HG02870 (cell line): ENCODE data around the gene ZP1.
A peak's percentile ranks its signal among the peaks of the same experiment; 100 is the strongest.
"Not testable (repeated sequence)": the region's sequence is repeated elsewhere in the genome, so short reads cannot be mapped to it uniquely, and the experiment has no call there.

Experiments
- ATAC-seq: cut with Tn5 transposase; IDR thresholded peaks from one replicate; pipeline ENCODE4 v1.9.1; 2021; ENCODE audit warnings: mild to moderate bottlenecking, moderate library complexity; ENCODE audit not compliant: unreplicated experiment

ZP1 gene

GRCh38 chr11:60905551-60906113 lies 38.3 kb downstream of the ZP1 start:
- ATAC-seq, result no peak

GRCh38 chr11:60906132-60906972 lies 39.0 kb downstream of the ZP1 start, which contains the start of gene PRPF19:
TSS of gene PRPF19 (minus strand) at chr11:60906585. CDS start at chr11:60906382, 203 bp downstream.
- ATAC-seq, result peak; percentile 79

GRCh38 chr11:60908803-60909202 lies 41.5 kb downstream of the ZP1 start:
- ATAC-seq, result no peak

- not testable (repeated sequence) for ATAC-seq
Observed at GRCh38 chr11:60909680-60910280, 42.4 kb downstream of the ZP1 start.

- peak; percentile 32 for ATAC-seq
Observed at GRCh38 chr11:60910281-60910687, 42.9 kb downstream of the ZP1 start.

GRCh38 chr11:60910711-60911380 lies 43.5 kb downstream of the ZP1 start:
- no peak for ATAC-seq

GRCh38 chr11:60912223-60912850 lies 45.0 kb downstream of the ZP1 start:
- ATAC-seq, result no peak

- no peak for ATAC-seq
Observed at GRCh38 chr11:60912851-60913528, 45.6 kb downstream of the ZP1 start.

- ATAC-seq, result peak; percentile 41
Observed at GRCh38 chr11:60913793-60914632, 46.7 kb downstream of the ZP1 start, which contains the start of gene TMEM109. TSS of gene TMEM109 (plus strand) at chr11:60914158. CDS start at chr11:60919694, 5,536 bp downstream.

GRCh38 chr11:60914633-60915247 lies 47.4 kb downstream of the ZP1 start:
- no peak for ATAC-seq

- no peak for ATAC-seq
Observed at GRCh38 chr11:60915248-60915914, 48.0 kb downstream of the ZP1 start.

- ATAC-seq, result no peak
Observed at GRCh38 chr11:60916669-60917206, 49.4 kb downstream of the ZP1 start.

- no peak for ATAC-seq
Observed at GRCh38 chr11:60917267-60917666, 49.9 kb downstream of the ZP1 start.

GRCh38 chr11:60918251-60918938 lies 51.1 kb downstream of the ZP1 start:
- ATAC-seq, result no peak

GRCh38 chr11:60918939-60919265 lies 51.6 kb downstream of the ZP1 start:
- no peak for ATAC-seq

- ATAC-seq, result no peak
Observed at GRCh38 chr11:60919320-60919719, 52.0 kb downstream of the ZP1 start.

- ATAC-seq, result no peak
Observed at GRCh38 chr11:60919956-60920355, 52.6 kb downstream of the ZP1 start.

GRCh38 chr11:60921259-60921658 lies 53.9 kb downstream of the ZP1 start:
- no peak for ATAC-seq
